ENCODE data around the gene PDE6H. TPM values are rescaled to one million over a fixed set of nuclear protein-coding genes. Genes with fewer than 3 reads are reported as not detected.

Gene PDE6H
- total and polyA plus RNA-seq, 2 of the 8 experiments (the other 6 are each of a cell fraction or from before 2014, with no cell fraction given), result not detected

DNA sequence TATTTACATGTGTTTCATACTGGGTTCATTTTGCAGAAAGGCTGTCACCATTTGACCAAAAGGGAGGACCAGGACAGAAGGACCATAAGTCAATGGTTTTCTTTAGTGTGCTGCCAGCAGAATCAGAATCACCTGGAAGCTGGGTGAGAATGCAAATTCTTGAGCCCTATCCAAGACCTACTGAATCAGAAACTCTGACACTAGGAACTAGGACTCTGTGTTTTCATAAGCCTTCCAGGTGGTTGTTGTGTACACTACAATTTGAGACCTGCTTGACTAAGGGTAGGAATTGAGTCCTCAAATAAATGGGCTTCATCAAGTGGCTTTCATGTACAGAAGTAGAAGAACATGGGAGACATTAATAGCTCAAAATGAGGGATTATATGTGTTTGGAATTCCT, 32.2 kb downstream of the PDE6H start:
- Histone ChIP-seq H4K8ac (ENCODE audit: extremely low read depth, insufficient read depth, low read length) (no peak overlapping the region), H3K36me3 (ENCODE audit: control insufficient read depth in 2 of 4, insufficient read depth in 4 of 4, low read length in 3 of 4) (no peaks in the 10 kb centered on the region), H2BK20ac (ENCODE audit: low read length) (no peak overlapping the region), H3K4me3 (ENCODE audit: extremely low read depth in 1 of 4, insufficient read depth in 2 of 4, low read depth in 3 of 4, low read length in 4 of 4) (no peak overlapping the region), H3K9me3 (ENCODE audit: insufficient read depth in 2 of 2, low read depth in 1 of 2, low read length in 1 of 2) (no peaks in the 10 kb centered on the region), H3K27ac (ENCODE audit: low read depth, low read length) (no peak overlapping the region), H3K79me2 (ENCODE audit: control insufficient read depth in 1 of 2, insufficient read depth in 2 of 2, low read length in 2 of 2) (no peaks in the 10 kb centered on the region), H3K79me1 (ENCODE audit: low read depth, low read length) (no peaks in the 10 kb centered on the region), H2BK12ac (ENCODE audit: low read depth, low read length) (no peak overlapping the region), H2BK120ac (replicated peaks; ENCODE audit: low read depth, low read length) (no peak overlapping the region), H3K4ac (replicated peaks; ENCODE audit: insufficient read length, low read depth, low read length) (no peak overlapping the region), H3K18ac (ENCODE audit: extremely low read depth, low read length) (no peak overlapping the region), H4K91ac (replicated peaks; ENCODE audit: insufficient read length, low read length) (no peak overlapping the region), H3K23me2 (ENCODE audit: low read depth, low read length) (no peaks in the 10 kb centered on the region), H2AFZ (ENCODE audit: low read length) (no peak overlapping the region), H3K9ac (replicated peaks in 1 of 4; ENCODE audit: extremely low read depth in 1 of 4, low read depth in 3 of 4, low read length in 3 of 4) (no peak overlapping the region), H2BK15ac (ENCODE audit: low read length) (no peak overlapping the region), H3K4me1 (replicated peaks in 1 of 4; ENCODE audit: control insufficient read depth in 3 of 4, insufficient read depth in 4 of 4, low read length in 3 of 4) (peaks cover 2 to 8% (median 3%) of the 10 kb centered on the region in 4 experiments; a peak in 4 of 7 replicates), H3K14ac (ENCODE audit: insufficient read length) (no peak overlapping the region), H2BK5ac (ENCODE audit: low read depth, low read length) (no peak overlapping the region), H2AK5ac (ENCODE audit: low read depth, low read length) (no peak overlapping the region), H4K5ac (ENCODE audit: insufficient read length, low read depth, low read length) (no peak overlapping the region), H3K56ac (replicated peaks; ENCODE audit: insufficient read length, low read depth, low read length) (no peak overlapping the region), H3K23ac (ENCODE audit: insufficient read length) (no peak overlapping the region), H4K20me1 (replicated peaks in 1 of 2; ENCODE audit: control insufficient read depth in 1 of 2, insufficient read depth in 2 of 2, low read length in 2 of 2) (no peaks in the 10 kb centered on the region), H3K27me3 (replicated peaks in 1 of 4; ENCODE audit: control insufficient read depth in 3 of 4, extremely low read depth in 1 of 4, insufficient read depth in 3 of 4, low read length in 3 of 4) (no peaks in the 10 kb centered on the region), H3K4me2 (ENCODE audit: insufficient read depth in 1 of 2, low read depth in 2 of 2, low read length in 2 of 2) (no peak overlapping the region)
- ChIA-PET POLR2A (ENCODE audit: partially characterized antibody) (no interaction called here), CTCF (ENCODE audit: partially characterized antibody) (interaction anchor here (0.9 to 1.7 kb wide), 5 partner anchors 9 to 215 kb away, joined by 3 to 4 read pairs (median 3); no protein-coding TSS in a partner anchor)
- no peak for DNase-seq (ENCODE audit: low read depth in 1 of 2, low spot score in 2 of 2)
- no peak for FAIRE-seq
- TF ChIP-seq SIRT6 (IDR thresholded peaks at IDR 0.05; ENCODE audit: low read length), result no peak
- TF ChIP-seq POLR2A (IDR thresholded peaks at IDR 0.05; ENCODE audit: control extremely low read depth in 1 of 2, low read depth in 2 of 2, low read length in 2 of 2), result no peak
- TF ChIP-seq RBBP5 (IDR thresholded peaks at IDR 0.05; ENCODE audit: borderline replicate concordance, low read depth, low read length), result no peak
- TF ChIP-seq RAD21 (IDR thresholded peaks at IDR 0.05 in 1 of 2, conservative IDR thresholded peaks at IDR 0.05 in 1 of 2; ENCODE audit: low read depth in 2 of 2, low read length in 2 of 2), result no peak
- TF ChIP-seq SUZ12 (IDR thresholded peaks at IDR 0.05; ENCODE audit: low read length), result no peak
- TF ChIP-seq TEAD4 (IDR thresholded peaks at IDR 0.05; ENCODE audit: low read depth, low read length), result no peak
- no peak for TF ChIP-seq CBX8 (IDR thresholded peaks at IDR 0.05; ENCODE audit: borderline replicate concordance, low read depth, low read length)
- TF ChIP-seq ASH2L (IDR thresholded peaks at IDR 0.05; ENCODE audit: low read length), result no peak
- TF ChIP-seq BACH1 (IDR thresholded peaks at IDR 0.05; ENCODE audit: low read length), result no peak
- TF ChIP-seq HDAC2 (IDR thresholded peaks at IDR 0.05; ENCODE audit: borderline replicate concordance in 1 of 2, low read depth in 2 of 2, low read length in 2 of 2), result no peak
- TF ChIP-seq, protein P1, sequence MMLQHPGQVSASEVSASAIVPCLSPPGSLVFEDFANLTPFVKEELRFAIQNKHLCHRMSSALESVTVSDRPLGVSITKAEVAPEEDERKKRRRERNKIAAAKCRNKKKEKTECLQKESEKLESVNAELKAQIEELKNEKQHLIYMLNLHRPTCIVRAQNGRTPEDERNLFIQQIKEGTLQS (IDR thresholded peaks at IDR 0.05; ENCODE audit: insufficient read depth, low read depth, low read length), result no peak
- no peak for TF ChIP-seq FOSL1 (IDR thresholded peaks at IDR 0.05; ENCODE audit: insufficient read depth, low read depth, low read length)
- no peak for TF ChIP-seq RXRA (IDR thresholded peaks at IDR 0.05; ENCODE audit: insufficient read depth, low read depth, low read length)
- TF ChIP-seq PHF8 (conservative IDR thresholded peaks at IDR 0.05; ENCODE audit: low read depth, low read length), result no peak
- TF ChIP-seq SIN3A (conservative IDR thresholded peaks at IDR 0.05 in 1 of 2, IDR thresholded peaks at IDR 0.05 in 1 of 2; ENCODE audit: low read depth in 1 of 2, low read length in 2 of 2), result no peak

Data from H1 (cell line).